Stimulated activated CD8-positive, alpha-beta memory T cell treated with anti-CD3 and anti-CD28 coated beads, Interleukin-7, amount 100 ng/mL, for 48 hours (primary cell): Measurements from ENCODE around the gene INVS.
"Not testable (repeated sequence)": the region's sequence is repeated elsewhere in the genome, so short reads cannot be mapped to it uniquely, and the experiment has no call there.

Experiments
- DNase-seq, 2 donors: peaks; one replicate each; pipeline ENCODE4 v3.0.0-alpha.2; 2020; ENCODE audit warnings: low read depth in 1 of 2; ENCODE audit errors: extremely low read depth in 1 of 2

Gene INVS

DNA sequence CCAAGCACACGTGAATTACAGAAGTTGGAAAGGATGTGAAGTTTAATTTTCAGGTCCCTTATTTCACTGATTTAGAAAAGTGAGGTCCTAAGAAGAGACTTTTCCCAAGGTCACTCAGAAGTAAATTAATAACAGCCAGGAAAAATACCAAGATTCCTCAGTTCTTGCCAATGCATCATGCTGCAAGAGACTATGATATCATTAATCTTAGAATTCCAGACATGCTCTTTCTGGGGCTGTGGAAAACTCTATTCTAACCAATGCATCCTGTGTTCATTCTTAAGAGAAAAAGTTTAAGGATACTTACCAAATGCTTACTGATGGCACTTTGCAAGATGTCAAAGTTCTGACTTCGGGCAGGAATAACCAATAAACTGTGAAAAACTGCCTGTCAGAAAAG, 210.9 kb downstream of the INVS start:
- DNase-seq = no peak

DNA sequence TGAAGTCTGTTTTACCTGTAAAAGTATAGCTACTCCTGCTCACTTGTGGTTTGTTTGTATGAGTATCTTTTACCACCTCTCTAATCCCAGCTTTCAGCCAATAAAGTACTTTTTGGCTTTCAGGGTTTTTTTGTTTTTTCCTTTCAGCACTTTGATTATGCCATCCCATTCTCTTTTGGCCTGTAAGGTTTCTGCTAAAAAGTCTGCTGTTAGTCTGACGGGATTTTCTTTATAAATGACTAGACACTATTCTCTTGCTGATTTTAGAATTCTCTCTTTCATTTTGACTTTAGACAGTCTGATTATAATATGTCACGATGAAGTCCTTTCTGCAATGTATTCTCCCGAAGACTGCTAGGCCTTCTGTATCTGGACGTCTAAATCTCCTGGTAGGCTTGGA, 216.5 kb downstream of the INVS start:
- no peak for DNase-seq

DNA sequence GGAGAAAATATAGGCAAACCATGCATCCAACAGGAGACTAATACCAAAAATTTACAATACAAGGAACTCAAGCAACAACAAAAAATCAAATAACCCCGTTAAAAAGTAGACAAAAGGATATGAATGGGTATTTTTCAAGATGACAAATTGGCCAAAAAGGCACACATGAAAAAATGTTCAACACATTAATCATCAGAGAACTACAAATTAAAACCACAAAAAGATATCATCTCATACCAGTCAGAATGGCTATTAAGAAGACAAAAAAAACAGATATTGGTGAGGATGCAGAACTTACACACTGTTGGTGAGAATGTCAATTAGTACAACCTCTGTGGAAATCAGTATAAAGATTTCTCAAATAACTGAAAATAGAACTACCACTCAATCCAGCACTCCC, 218.7 kb downstream of the INVS start:
- DNase-seq = no peak

DNA sequence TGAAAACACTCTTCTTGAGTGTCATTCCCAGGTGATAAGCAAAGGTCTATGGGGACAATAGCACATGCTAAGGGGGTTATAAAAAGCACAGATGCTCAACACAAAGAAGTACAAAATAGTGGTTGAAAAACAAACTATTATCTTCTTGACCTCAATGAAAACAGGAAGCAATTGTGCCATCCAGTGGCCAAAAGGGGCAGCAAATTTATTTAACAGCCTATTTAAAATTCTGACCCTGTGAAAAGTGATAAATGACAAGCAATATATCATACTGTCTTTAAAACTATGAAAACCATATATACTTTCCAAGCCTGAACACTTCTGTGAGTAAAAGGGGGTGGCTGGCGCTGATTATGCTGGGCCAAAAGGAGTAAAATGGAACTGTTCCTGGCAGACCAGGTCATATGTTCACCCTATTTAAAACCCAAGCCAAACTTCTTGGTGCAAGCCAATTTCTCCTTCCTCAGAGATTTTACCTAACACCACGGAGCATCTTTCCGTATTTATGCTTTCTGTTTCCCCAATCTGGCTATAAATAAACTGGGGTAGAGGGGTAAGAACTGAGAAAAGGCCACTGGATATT, 224.0 kb downstream of the INVS start:
- DNase-seq = no peak

DNA sequence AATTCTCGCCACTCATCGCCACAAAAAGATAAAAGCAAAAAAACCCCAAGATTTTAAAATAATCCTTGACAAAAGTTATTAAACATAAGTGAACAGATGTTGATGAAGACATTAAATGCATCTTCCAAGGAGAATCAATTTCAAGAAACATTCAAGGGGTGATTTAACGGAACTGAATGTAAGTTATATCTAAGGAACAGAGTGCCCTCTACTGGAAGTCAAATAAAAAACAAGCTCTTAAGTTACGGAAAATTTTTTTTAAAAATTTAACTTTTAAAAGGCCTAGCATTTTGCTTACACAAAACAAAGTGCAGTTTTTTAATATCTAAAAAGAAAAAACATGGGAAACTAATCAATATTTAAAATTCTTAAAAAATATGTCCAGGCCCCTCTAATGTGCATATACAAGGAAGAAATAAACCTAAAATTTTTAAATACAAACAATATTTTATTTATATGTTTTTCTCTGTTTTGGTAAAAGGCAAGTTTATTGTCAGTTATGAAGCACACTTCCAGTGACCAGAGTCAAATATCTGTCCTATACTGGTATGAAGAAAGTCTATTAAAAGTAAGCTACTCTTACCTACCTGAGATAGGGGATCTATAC, 225.7 kb downstream of the INVS start:
- no peak for DNase-seq

DNA sequence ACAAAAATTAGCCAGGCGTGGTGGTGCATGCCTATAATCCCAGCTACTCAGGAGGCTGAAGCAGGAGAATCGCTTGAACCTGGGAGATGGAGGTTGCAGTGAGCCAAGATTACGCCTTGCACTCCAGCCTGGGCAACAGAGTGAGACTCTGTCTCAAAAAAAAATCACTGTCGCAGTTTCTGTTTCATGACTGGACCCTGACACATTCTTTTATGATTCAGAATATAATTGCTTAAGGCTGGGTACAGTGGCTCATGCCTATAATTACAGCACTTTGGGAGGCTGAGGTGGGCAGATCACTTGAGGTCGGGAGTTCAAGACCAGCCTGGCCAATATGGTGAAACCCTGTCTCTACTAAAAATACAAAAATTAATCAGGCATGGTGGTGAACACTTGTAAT, 239.7 kb downstream of the INVS start:
- DNase-seq = not testable (repeated sequence)

DNA sequence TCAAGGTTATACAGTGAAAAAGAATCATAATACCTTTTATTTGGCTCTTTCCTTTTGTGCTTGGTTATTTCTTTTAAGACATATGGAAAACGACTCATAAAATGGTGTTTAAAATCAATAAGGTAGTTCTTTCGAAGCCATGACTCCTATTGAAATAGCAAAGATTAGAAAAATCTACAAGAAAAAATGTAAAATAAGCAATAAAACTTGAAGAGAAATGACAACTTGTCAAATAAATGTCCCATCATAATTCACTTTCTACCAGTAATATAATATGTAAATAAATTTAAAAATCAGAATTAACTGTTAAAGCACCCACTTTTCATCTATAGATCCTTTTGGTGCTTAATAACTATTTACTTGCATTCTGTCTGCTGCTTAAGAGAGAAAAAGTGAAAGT, 241.2 kb downstream of the INVS start:
- DNase-seq = no peak

DNA sequence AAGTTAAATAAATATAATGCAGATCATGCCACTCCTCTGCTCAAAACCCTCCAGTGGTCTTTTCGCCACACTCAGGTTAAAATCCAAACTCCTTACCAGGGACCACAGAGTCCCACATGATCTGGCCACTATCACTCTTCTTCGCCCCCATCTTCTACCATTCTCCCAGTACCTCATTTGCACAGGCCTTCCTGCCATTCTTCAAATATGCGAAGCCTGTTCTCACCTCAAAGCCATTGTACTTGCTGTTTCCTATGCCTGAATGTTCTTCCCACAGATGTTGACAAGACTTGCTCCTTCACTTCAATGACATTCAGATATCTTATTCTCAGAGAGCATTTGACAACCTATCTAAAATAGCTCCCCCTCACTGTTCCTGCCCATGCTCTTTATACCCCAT, 242.8 kb downstream of the INVS start:
- no peak for DNase-seq

DNA sequence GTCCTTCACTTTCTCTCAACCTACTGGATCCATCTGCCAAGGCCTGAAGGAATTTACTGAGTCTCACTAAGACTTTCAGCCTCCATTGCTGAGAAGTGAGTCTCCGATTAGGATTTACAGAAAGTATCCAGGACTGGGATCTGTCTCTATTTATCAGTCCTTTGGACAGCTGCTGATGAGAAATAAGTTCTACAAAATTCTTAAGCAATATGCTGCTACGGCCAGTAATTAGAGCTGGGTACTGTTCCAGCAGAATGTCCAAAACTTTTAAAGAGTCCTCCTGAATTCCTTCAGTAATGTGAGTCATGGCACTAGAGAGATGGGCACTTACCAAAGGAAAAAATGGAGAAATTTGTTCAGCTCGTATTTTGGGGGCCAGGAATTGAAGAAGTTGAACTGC, 247.8 kb downstream of the INVS start:
- no peak for DNase-seq

DNA sequence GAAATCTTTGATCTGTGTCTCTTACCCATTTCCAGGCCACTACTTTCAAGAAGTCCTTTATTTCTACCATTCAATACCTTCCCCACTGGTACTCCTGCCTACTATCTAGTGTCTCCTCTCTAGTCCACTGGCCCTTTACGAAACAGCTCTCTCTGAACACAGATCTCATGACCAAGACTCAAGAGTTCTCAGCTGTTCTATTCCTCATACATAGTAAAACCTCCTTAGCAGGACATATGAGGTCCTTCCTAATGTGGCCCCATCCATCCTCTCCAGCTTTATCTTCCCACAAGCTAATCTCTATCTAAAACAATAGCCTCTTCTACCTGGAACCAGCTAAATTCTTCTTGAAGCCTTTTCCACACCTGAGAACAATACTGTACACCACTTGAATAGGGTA, 251.1 kb downstream of the INVS start:
- DNase-seq = no peak
